NOMO-1 treated with dmso at 0.1 percent for 144 hours (cell line): ENCODE data around the gene CD48.

Source experiments
- DNase-seq: peaks from one replicate; lab custom pipeline; 2025; ENCODE audit not compliant: unreplicated experiment; lab: John Stamatoyannopoulos, UW

CD48 gene

DNA sequence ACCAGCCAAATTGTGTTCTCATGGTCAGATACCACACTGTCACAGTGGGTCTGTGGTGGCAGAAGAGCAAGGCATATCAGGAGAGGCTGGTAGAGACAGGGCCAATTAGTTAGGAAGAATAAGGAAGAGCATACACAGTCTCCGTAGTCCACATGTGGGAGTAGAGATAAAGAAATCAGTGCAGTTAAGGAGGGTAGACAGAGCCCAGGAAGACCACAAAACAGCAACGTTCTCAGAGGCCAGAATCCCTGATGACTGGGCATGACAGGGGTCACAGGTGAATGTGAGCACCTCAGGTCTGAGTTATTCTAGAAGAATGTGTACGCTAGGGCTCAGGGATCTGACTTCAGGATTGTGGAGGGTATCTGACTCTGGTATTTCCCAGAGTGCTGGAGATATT lies 31.7 kb downstream of the CD48 start:
- no peak for DNase-seq

DNA sequence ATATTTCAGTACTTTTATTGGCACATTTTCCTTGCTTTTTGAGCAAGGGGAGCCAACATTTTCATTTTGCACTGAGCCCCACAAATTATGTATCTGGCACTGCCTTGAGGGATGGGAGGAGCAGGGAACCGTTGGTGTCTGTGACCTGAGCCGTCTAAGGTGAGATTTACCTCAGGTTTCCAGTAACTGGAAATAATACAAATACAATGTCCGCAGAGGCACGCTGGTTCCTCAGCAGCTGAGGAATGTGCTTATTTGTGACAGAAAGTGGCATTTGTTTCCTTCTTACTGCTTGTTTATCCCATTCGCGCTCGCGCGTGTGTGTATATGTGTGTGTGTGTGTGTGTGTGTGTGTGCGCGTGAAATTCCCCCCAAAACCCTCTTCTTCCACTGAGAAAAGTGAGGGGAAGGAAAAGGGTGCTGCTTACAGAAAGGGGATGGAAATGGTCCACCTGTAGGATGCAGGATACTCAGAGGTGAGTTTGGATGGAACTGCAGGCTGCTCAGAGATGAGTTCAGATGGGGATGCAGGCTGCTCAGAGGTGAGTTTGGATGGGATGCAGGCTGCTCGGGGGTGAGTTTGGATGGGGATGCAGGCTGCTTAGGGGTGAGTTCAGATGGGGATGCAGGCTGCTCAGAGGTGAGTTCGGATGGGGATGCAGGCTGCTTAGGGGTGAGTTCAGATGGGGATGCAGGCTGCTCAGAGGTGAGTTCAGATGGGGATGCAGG lies 34.6 kb downstream of the CD48 start:
- DNase-seq = no peak

DNA sequence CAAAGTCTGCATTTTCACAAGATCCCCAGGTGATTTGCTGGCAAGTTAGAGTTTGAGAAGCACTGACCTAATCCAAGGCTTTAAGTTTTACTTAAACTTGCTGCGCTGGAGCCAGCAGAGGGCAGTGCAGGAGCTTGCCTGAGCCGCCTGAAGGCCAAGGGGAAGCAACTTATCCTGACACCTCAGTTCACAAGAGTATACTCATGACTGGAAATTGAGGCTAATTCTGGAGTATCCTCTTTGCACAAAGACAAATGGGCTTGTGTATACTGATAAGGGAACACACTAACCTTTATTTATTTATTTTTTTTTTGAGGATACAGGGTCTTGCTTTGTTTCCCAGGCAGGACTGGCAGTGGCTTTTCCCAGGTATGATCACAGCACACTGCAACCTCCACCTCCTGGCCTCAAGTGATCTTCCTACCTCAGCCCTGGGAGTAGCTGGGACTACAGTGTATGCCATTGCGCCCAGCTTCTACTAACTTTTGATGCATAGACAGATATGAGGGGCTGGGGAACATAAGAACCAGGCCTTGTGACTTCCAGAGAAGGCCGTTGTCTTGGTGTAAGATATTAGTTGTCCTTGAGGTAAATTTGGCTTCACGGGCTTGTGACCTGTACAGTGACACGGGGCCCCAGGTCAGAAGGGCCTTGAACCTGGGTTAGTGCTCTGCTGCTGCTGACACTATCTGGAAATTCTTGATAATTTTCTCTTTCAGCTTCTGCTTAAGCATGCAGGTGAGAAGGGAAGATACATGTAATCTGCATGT lies 35.8 kb downstream of the CD48 start:
- peak; percentile 62 for DNase-seq

DNA sequence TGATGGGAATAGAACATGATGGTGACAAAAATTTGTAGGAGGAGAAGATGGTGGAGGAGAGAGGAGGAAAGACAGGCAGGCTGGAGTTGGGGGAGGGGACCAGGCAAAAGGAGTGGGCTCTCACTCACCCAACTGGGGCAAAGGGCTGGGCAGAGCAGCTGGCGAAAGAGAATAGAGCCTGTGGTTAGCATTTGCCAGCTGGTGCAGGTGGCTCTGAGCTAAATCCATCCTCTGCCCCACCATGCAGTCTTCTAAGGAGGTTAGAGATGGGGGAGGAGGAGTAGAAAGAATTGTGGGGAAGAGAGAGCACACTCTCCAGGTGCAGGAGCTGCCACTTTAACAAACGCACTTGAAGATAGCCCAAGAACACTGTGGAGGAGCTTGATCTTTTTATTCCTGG lies 37.2 kb downstream of the CD48 start:
- DNase-seq = no peak

DNA sequence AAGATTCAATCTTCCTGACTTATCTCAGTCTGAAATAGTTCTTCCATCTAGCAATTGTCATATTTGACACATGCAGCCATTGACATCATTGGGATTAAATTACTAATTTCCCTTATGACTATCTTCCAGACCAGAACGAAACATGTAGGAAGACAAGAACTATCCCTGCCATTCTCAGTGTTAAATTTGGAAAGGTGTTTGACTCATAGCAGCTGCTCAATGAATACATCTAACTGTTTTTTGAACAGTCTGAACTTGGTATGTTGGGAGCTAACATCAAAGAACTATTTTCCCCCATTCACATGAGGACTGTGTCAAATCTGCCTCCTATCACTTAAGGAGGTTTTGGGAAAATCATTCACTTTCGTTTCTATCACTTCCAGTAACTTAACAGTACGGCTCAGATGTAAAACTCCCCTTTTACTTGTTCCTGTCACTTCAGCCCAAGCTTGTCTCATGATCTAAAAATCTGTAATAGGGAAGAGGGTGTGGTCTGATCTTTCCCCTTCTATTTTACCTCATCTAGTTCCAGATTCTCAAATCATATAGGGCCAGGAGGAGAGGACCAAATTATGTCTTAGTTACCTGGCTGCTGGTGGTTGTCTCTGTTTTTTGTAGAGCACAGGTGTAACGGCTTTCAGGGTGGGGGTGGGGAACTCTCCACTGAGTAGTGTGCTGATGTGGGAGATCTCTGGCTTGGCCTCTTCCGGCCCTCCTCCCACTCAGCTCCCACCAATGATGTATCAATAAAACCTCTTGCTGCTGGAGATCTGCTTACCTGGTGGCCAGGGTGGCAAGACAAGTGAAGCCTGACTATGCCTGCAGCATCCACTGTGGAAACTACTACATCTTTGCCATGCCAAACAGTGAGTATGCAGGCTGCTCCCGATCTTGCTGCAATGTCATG lies 38.6 kb downstream of the CD48 start:
- no peak for DNase-seq

DNA sequence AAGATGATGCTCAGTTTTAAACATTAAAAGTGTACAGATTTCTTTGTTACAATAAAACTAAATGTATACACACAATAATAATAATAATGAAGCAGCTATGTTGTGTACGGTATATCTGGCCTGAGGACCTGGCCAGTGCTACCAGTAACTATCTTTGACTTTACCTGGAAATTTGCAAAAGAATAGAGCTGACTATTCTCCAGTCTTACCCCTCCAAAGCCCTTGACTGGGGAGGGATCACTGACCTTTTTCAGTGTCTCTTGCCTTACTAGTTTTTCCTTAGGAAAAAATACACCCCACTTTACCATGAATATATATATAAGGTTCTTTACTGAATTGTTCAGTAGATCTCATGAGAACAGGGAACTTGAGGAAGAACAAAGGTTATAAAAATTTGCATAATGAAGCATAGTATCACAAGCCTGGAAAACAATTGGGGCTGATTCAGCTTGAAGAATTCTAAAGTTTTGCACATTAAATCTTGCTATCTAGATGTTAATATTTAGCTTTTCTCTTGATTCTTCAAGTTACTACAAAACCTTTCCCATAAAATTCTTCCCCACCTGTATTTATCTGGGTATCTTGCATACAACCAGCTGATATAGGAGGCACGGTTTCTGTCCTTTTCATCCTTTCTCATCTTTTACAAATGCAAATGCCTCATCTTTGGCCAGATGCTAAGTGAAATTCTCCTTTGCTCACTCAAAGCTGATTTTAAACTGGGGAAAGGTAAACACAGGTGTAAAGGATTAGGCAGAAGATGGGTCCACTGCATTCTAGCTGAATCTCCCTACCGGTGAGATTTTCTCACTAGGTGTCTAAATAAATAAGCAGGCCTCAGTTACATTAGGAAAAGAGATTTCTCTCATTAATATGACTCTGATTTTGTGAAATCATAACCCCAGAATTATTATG lies 39.8 kb downstream of the CD48 start:
- no peak for DNase-seq

DNA sequence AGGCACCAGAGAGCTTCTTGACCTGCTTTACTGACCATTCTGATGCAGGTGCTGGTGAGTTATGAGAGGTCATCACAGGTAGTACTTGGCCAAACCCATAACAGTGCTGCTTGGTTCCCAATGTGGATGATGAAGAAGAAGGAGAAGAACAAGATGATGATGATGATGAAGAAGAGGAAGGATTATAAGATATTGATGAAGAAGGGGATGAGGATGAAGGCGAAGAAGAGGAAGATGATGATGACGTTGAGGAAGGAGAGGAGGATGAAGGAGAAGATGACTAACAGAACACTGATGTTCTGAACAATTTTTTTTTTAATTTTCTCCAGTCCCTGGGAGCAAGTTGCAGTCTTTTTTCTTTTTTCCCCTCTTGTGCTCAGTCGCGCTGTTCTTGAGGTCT lies 40.9 kb downstream of the CD48 start:
- DNase-seq = no peak

DNA sequence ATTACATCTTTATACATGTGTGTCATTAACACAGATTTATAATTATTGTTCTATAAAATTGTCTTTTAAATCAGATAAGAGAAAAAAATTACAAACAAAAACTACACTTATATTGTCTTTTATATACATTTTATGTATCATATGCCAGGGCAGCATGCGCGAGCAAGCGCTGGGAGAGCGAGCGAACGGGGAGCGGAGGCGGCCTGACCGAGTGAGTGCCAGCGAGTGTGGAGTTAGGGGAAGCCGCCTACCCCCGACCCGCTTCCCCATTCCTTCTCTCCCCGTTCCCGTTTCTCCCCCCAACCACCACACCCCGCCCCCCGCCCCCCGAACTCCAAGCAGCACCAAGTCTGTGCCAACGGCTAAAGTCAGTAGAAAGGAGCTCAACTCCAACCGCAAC lies 41.8 kb downstream of the CD48 start:
- DNase-seq = no peak

DNA sequence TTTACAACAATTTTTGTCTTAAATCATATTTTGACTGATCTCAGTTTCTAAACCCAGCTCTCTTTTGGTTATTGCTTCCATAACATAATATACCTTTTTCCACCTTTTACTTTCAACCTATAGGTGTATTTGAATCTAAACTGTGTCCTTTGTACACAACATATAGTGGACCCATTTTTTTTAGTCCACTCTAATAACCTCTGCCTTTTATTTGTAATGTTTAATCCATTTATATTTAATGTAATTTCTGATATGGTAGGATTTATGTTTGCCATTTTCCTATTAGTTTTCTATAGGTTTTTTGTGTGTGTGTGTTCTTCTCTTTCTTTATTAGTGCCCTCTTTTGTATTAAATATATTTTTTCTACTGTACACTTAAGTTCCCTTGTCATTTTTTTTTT lies 42.3 kb downstream of the CD48 start:
- DNase-seq = no peak

DNA sequence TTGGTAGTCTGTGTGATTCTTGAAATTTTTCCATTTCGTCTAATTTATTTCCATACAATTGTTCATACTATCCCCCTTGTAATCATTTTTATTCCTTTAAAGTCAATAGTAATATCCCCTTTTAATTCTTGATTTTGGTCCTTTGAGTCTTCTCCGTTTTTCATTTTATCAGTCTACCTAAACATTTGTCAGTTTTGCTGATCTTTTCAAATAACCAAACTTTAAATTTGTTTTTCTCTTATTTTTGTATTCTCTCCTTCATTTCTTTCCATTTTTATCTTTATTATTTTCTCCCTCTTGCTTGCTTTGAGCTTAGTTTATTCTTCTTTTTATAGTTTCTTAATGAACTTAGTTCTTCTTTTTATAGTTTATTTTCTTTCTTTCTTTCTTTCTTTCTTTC lies 43.7 kb downstream of the CD48 start:
- DNase-seq = no peak

DNA sequence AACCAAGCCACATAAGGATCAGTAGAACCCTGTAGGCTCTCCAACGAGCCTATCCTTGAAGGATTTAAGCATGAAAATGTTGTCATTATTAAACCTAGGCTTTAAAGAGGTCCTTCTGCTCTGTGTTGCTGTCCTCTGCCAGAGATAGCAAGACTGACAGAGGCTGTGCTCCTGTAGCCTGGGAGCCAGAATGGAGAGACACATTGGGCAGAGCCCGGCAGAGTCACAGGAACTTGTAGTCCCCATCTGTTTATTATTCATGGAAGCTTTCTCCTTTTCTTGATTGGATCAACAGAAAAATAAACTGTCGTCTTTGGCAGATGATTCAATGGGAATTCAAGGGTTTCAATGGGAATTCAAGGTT lies 45.6 kb downstream of the CD48 start:
- DNase-seq = no peak

DNA sequence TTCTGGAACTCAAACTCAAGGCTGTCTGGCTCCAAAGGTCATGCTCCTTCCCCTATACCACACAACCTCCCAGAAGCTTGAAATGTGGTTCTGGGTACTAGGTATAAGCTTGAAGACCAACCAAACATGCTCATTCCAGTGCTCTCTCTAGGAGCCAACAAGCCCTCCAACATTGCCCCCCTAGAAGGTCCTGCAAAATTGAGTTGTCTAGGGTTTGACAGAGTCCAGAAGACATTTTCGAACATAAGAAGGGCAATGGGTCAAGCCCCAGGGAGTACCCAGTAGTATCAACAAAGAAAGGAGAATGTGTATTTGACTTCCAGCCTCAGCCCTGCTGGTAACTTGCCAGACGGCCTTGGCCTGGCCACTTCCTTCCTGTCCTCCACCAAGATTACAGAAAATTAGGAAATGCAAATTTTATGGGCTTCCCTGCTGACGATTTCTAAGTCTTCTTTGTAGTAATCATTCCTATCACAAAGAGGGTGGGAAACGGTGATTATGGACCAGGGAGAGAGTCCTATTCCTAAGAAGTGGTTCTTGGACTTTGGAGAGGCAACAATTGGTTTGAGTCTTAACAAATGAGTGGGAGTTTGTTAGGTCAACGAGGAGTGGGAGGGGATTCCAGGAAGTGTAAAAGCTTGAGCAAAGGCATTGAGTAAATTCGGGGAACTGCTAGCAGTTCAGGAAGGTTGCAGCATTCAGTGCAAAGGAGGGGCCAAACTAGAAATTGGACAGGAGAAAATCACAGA lies 46.1 kb downstream of the CD48 start:
- DNase-seq = peak; percentile 71

DNA sequence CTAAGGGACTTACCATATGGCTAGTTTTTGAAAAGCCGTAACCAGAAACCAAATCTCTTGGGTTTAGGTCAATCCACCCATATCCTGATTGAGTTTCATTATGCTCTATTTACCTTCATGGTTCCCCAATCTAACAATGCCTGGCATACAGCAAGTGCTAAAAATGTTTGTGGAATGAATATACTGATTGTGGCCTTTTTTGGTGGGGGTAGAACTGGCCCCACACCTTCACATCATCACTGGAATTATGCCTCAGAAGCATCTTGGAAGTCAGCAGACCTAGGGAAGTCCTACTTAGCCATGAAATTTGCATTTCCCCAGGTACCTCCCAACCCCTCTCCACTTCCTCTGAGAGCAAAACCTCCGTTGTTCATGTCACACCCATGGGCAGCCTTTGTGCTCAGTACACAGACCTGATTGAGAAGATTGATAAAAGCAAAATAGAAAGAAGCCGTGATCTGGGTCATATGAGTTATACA lies 47.0 kb downstream of the CD48 start:
- no peak for DNase-seq

DNA sequence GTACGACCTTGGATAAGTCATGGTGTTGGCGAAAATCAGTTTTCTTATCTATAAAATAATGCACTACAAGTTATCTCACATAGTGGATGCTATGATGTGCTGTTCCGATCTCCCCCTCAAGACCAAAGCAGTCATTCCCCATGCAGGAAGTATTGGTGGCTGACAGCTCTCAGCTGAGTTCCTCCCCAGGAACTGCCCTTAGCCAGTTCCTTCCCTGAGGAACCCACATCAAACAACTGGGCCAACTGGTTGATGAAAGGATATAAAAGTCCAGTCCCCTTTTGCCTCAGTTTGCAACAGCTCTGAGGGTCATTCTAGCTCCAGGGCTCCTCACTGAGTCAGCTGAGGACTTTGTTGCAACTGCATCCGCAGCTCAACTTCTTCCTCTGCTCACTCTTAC lies 48.7 kb downstream of the CD48 start:
- no peak for DNase-seq

DNA sequence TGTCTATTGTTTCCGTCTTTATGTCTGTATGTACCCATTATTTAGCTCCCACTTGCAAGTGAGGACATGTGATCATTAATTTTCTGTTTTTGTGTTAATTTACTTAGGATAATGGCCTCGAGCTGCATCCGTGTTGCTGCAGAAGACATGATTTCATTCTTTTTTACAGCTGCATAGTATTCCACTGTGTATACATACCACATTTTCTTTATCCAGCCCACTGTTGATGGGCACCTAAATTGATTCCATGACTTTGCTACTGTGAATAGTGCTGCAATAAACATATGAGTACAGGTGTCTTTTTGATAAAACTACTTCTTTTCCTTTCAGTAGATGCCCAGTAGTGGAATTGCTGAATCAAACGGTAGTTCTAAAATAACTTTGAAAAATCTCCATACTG lies 52.1 kb downstream of the CD48 start:
- DNase-seq = no peak

DNA sequence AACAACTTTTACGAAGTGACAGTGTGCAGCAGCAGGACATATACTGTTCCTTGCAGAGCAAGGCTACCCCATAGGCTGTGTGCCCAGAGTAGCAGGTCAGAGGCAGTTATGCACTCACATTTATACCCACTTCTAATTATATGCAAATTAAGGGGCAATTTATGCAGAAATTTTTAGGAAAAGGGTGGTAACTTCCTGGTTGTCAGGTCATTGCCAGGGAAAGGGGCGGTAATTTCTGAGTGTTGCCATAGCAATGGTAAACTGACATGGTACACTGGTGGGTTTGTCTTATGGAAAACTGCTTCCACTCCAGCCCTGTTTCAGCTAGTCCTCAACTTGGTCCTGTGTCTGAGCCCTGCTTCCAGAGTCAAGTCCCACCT lies 52.8 kb downstream of the CD48 start:
- no peak for DNase-seq

DNA sequence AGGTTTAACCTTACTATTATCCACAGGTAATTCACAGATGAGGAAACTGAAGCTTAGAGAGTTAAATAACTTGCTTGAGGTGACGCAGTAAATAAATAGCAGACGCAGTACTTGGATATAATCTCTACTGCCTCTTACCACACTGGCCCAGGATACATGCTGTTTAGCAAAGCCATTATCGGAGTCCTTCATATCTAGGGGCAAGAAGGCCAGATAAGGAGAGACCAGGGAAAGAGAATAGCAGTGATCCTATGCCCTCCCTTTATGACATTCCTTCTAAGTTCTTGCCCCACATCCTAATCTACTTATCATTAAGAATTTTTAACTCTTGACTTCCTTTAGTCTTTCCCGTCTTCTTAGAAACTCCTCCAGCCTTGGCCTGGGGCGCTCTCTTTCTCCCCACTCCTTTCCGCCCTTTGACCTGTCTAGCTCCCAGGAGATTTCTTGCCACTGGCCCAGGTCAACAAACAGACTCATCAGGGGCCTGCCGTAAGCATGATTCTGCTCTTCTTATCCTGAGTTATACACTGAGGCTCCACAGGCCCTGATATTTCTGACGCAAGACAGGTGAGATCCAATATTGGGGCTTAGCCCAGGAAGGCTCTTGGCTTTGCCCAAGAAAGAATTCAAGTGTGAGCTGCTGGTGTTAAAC lies 53.3 kb downstream of the CD48 start:
- DNase-seq = no peak

DNA sequence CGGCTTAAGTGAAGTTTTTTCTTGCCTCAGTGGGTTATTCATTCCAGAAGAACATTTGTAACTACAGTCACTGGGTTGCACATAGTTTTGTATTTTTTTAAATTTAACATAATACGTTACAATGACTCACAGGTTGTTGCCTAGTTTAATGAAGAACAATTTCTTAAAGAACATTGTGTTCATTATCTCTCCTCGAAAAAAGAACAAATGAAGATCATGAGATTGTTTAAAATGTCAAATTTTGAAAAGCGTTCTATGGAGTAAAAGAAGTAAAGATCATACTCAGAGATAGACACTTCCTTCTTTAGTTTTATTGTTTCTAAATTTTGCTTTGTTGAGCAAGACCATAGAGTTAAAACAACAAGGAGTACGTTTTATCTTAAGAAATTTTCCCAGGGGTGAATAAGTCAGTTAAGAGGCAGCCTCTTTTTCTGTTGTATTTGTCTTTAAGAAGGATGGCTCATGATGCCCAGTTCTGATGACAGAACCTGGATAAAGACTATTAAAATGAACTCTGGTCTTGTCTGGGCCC lies 54.3 kb downstream of the CD48 start:
- DNase-seq = peak; percentile 28

DNA sequence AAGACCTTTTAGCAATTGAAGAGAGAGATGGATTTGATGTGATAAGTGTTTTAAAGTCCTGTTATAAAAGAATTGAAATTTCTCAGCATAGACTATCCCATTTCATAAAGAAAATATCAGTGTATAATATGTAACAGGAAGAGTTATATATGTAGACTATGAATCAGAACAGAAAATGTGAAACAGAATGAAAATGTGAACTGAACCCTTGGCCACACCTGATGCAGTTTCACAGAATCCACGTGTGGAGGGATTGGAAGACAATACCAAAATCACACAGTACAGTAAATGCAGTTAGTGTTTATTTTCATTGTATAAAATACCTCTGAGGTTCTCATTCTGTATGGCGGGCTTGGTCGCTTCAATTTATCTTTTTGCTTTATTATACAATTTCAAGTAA lies 54.9 kb downstream of the CD48 start:
- DNase-seq = no peak
